H9 (cell line): ENCODE measurements around the gene LZTR1. TPM values are rescaled to one million over a fixed set of nuclear protein-coding genes. Genes with fewer than 3 reads are reported as not detected.

ENCODE experiments used
- DNase-seq: peaks from one replicate; pipeline ENCODE4 v3.0.0-alpha.2; 2017
- H2AFZ ChIP-seq: one replicate; pipeline ENCODE4 v1.6.1; 2013; ENCODE audit warnings: mild to moderate bottlenecking, low read length, control low read depth, moderate library complexity
- H2AK5ac ChIP-seq: 2 replicates; pipeline ENCODE4 v1.6.1; 2013; ENCODE audit warnings: low read length, control low read depth, mixed read lengths; ENCODE audit not compliant: insufficient read length
- H2BK120ac ChIP-seq: one replicate; pipeline ENCODE4 v1.6.1; 2013; ENCODE audit warnings: low read depth, mild to moderate bottlenecking, low read length, control low read depth, inconsistent platforms; ENCODE audit not compliant: poor library complexity, severe bottlenecking
- H2BK12ac ChIP-seq: 2 replicates; pipeline ENCODE4 v1.6.1; 2013; ENCODE audit warnings: low read length, control low read depth, mixed read lengths, low read depth; ENCODE audit not compliant: insufficient read length
- H2BK15ac ChIP-seq: 2 replicates; pipeline ENCODE4 v1.6.1; 2013; ENCODE audit warnings: low read depth, low read length, control low read depth
- H2BK20ac ChIP-seq: one replicate; pipeline ENCODE4 v1.6.1; 2013; ENCODE audit warnings: low read depth, mild to moderate bottlenecking, low read length, control low read depth, inconsistent platforms; ENCODE audit not compliant: poor library complexity, severe bottlenecking
- H2BK5ac ChIP-seq: 2 replicates; pipeline ENCODE4 v1.6.1; 2013; ENCODE audit warnings: low read length, control low read depth, mixed read lengths; ENCODE audit not compliant: insufficient read length
- H3K14ac ChIP-seq: 2 replicates; pipeline ENCODE4 v1.6.1; 2013; ENCODE audit warnings: low read length, control low read depth; ENCODE audit not compliant: insufficient read depth
- H3K18ac ChIP-seq: 2 replicates; pipeline ENCODE4 v1.6.1; 2013; ENCODE audit warnings: low read depth, mild to moderate bottlenecking, mixed read lengths, low read length, control low read depth; ENCODE audit not compliant: insufficient read length
- H3K23ac ChIP-seq: 2 replicates; pipeline ENCODE4 v1.6.1; 2013; ENCODE audit warnings: low read length, control low read depth, mixed read lengths, low read depth; ENCODE audit not compliant: insufficient read length
- H3K23me2 ChIP-seq: 2 replicates; pipeline ENCODE4 v1.6.1; 2013; ENCODE audit warnings: low read depth, mild to moderate bottlenecking, mixed read lengths, low read length, control low read depth; ENCODE audit not compliant: insufficient read length, poor library complexity, severe bottlenecking
- H3K27ac ChIP-seq: 2 replicates; pipeline ENCODE4 v1.5.1; 2013; ENCODE audit warnings: low read length, control low read depth, mixed read lengths, low read depth; ENCODE audit not compliant: insufficient read length
- H3K27me3 ChIP-seq: 2 replicates; pipeline ENCODE4 v1.6.1; 2013; ENCODE audit warnings: low read length, control low read depth, inconsistent platforms; ENCODE audit not compliant: insufficient read depth
- H3K4ac ChIP-seq: 2 replicates; pipeline ENCODE4 v1.6.1; 2013; ENCODE audit warnings: low read depth, mild to moderate bottlenecking, control low read depth, inconsistent platforms, low read length, moderate library complexity
- H3K4me1 ChIP-seq: 2 replicates; pipeline ENCODE4 v1.6.1; 2013; ENCODE audit warnings: low read length, control low read depth, inconsistent platforms; ENCODE audit not compliant: insufficient read depth
- H3K4me2 ChIP-seq: 2 replicates; pipeline ENCODE4 v1.6.1; 2013; ENCODE audit warnings: low read length, control low read depth, mixed read lengths; ENCODE audit not compliant: insufficient read length, insufficient read depth
- H3K56ac ChIP-seq: 2 replicates; pipeline ENCODE4 v1.6.1; 2013; ENCODE audit warnings: low read depth, mild to moderate bottlenecking, mixed read lengths, low read length, control low read depth; ENCODE audit not compliant: insufficient read length
- H3K79me1 ChIP-seq: 2 replicates; pipeline ENCODE4 v1.6.1; 2013; ENCODE audit warnings: low read depth, mild to moderate bottlenecking, moderate library complexity, low read length, control low read depth, inconsistent platforms; ENCODE audit not compliant: insufficient read depth, poor library complexity, severe bottlenecking
- H3K79me2 ChIP-seq: 2 replicates; pipeline ENCODE4 v1.6.1; 2013; ENCODE audit warnings: low read length, control low read depth, inconsistent platforms; ENCODE audit not compliant: insufficient read depth
- H3K9ac ChIP-seq: 2 replicates; pipeline ENCODE4 v1.6.1; 2013; ENCODE audit warnings: low read length, control low read depth, mixed read lengths; ENCODE audit not compliant: insufficient read length; ENCODE audit errors: extremely low read depth
- H3K9me3 ChIP-seq: one replicate; pipeline ENCODE4 v1.6.1; 2013; ENCODE audit warnings: low read depth, low read length, inconsistent platforms; ENCODE audit not compliant: control insufficient read depth
- H3T11ph ChIP-seq: one replicate; pipeline ENCODE4 v1.6.1; 2013; ENCODE audit warnings: mild to moderate bottlenecking, low read length, control low read depth, inconsistent platforms
- H4K20me1 ChIP-seq: one replicate; pipeline ENCODE4 v1.6.1; 2013; ENCODE audit not compliant: control insufficient read depth, insufficient read length, insufficient read depth
- H4K5ac ChIP-seq: 2 replicates; pipeline ENCODE4 v1.6.1; 2013; ENCODE audit warnings: low read depth, mild to moderate bottlenecking, mixed read lengths, low read length, control low read depth; ENCODE audit not compliant: insufficient read length
- H4K8ac ChIP-seq: replicated peaks from 2 replicates; pipeline ENCODE4 v1.6.1; 2013; ENCODE audit warnings: low read length, control low read depth, mixed read lengths, low read depth; ENCODE audit not compliant: insufficient read length
- H4K91ac ChIP-seq: 2 replicates; pipeline ENCODE4 v1.6.1; 2013; ENCODE audit warnings: low read depth, mild to moderate bottlenecking, moderate library complexity, mixed read lengths, low read length, control low read depth; ENCODE audit not compliant: insufficient read length
- H3K27ac Mint-ChIP-seq, 3 experiments: 2 replicates in 2 of 3; 3 replicates in 1 of 3; pipeline ENCODE4 v1.8.0; 2020 to 2021; ENCODE audit warnings: mixed read lengths in 3 of 3, mild to moderate bottlenecking in 1 of 3, moderate library complexity in 1 of 3
- H3K27me3 Mint-ChIP-seq: 2 replicates; pipeline ENCODE4 v1.8.0; 2021; ENCODE audit warnings: low read depth, mild to moderate bottlenecking, moderate library complexity, mixed read lengths
- H3K36me3 Mint-ChIP-seq, 3 experiments: 2 replicates in 2 of 3; 3 replicates in 1 of 3; pipeline ENCODE4 v1.8.0; 2020 to 2021; ENCODE audit warnings: low read depth in 3 of 3, mixed read lengths in 3 of 3; ENCODE audit not compliant: insufficient read depth in 1 of 3
- H3K4me1 Mint-ChIP-seq, 2 experiments: 2 replicates each; pipeline ENCODE4 v1.8.0; 2020; ENCODE audit warnings: mixed read lengths in 2 of 2
- H3K4me3 Mint-ChIP-seq, 2 experiments: 2 replicates in 1 of 2; 3 replicates in 1 of 2; pipeline ENCODE4 v1.8.0; 2020 to 2021; ENCODE audit warnings: mild to moderate bottlenecking in 2 of 2, mixed read lengths in 2 of 2, moderate library complexity in 1 of 2
- H3K9me3 Mint-ChIP-seq, 2 experiments: 2 replicates in 1 of 2; 3 replicates in 1 of 2; pipeline ENCODE4 v1.8.0; 2020; ENCODE audit warnings: mild to moderate bottlenecking in 2 of 2, mixed read lengths in 2 of 2, moderate library complexity in 1 of 2
- WGBS: extraction: QIAGEN DNeasy Blood & Tissue Kit; methylation state at CpG from one replicate; pipeline ENCODE4 v1.1.7; 2013; ENCODE audit warnings: missing lambda C conversion rate, low lambda C conversion rate, mixed read lengths; ENCODE audit not compliant: insufficient read length; ENCODE audit errors: extremely low coverage; 5-methylcytosine and 5-hydroxymethylcytosine counted together
- total RNA-seq: library from RNA; stranded (reverse); gene quantifications from 2 replicates; pipeline ENCODE4 v1.2.1, GENCODE V29; 2021
- TF ChIP-seq, protein P1 (sequence below): fragments of 200-600 bp; sonication (generic); conservative IDR thresholded peaks from 3 replicates; pipeline ENCODE4 v1.8.0; 2021; ENCODE audit warnings: antibody characterized with exemption, mild to moderate bottlenecking

Gene LZTR1
- total RNA-seq, 1 experiment from 2014 or later = 47.0 TPM

DNA sequence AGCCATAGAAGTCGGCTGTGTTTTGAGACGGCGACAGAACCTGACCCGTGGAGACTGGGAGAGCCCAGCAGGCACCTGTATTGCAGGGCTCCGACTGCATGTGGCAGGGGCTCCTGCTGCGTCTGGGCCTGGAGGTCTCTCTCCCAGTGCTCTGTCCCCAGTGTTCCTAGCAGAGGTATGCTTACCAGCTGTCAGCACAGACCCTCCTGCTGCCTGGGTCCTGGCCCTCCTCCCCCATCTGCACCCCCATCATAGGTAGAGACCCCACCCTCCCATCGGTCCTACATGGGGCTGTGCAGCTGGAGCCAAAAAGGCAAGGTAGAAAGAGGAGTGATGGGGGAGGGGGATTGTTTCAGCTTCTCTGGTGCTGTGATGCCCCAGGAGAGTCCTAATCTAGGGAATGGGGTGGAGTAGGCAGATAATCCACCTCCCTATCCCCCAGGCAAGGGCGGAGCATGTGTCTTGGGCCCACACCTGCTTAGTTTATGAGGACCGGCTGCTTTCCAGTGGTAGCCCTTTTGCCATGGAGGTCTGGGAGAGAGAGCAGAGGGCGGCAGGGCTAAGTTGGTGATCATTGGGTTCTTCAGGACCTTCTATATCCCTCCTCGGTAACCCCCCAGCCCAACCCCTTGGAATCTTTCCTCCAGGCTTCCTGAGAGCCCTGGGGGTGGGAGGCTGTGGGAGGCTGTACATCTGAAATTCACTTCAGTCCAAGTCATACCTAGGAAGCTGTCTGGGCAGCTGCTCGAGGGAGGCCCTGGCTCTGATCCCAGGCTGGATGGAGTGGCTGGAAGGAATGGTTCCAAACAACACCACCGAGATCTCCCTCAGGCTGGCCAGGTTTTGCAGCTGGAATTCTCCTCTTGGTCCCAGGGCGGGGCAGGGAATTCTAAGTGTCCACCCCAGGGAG, 44.9 kb downstream of the LZTR1 start:
- Histone ChIP-seq H2BK120ac (no peak overlapping the region), H3T11ph (no peak overlapping the region), H3K9ac (no peak overlapping the region), H3K27ac (no peak overlapping the region), H2AK5ac (no peak overlapping the region), H2BK12ac (no peak overlapping the region), H4K91ac (no peak overlapping the region), H2BK15ac (no peak overlapping the region), H3K4me2 (no peak overlapping the region), H3K23ac (no peak overlapping the region), H4K8ac (no peak overlapping the region), H2BK20ac (no peak overlapping the region), H3K9me3 (no peaks in the 10 kb centered on the region), H3K14ac (no peak overlapping the region; the same call in 1 of the 2 replicates), H3K4ac (no peak overlapping the region), H3K56ac (no peak overlapping the region), H3K23me2 (no peaks in the 10 kb centered on the region), H3K18ac (no peak overlapping the region), H3K4me1 (no peaks in the 10 kb centered on the region; the same call in 1 of the 2 replicates), H3K79me1 (no peaks in the 10 kb centered on the region), H4K20me1 (no peaks in the 10 kb centered on the region), H2AFZ (no peak overlapping the region), H4K5ac (no peak overlapping the region), H2BK5ac (no peak overlapping the region), H3K27me3 (no peaks in the 10 kb centered on the region; the same call in 1 of the 2 replicates), H3K79me2 (no peaks in the 10 kb centered on the region)
- H3K36me3 Mint-ChIP-seq = no peaks in the 10 kb centered on the region
- no CpG with 5 or more reads among the region's 14 CpGs for WGBS
- peaks cover 10 to 18% of the 10 kb centered on the region in 2 experiments for H3K4me1 Mint-ChIP-seq
- TF ChIP-seq, protein P1, sequence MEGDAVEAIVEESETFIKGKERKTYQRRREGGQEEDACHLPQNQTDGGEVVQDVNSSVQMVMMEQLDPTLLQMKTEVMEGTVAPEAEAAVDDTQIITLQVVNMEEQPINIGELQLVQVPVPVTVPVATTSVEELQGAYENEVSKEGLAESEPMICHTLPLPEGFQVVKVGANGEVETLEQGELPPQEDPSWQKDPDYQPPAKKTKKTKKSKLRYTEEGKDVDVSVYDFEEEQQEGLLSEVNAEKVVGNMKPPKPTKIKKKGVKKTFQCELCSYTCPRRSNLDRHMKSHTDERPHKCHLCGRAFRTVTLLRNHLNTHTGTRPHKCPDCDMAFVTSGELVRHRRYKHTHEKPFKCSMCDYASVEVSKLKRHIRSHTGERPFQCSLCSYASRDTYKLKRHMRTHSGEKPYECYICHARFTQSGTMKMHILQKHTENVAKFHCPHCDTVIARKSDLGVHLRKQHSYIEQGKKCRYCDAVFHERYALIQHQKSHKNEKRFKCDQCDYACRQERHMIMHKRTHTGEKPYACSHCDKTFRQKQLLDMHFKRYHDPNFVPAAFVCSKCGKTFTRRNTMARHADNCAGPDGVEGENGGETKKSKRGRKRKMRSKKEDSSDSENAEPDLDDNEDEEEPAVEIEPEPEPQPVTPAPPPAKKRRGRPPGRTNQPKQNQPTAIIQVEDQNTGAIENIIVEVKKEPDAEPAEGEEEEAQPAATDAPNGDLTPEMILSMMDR = no peak
- H3K9me3 Mint-ChIP-seq = no peaks in the 10 kb centered on the region
- H3K27ac Mint-ChIP-seq = no peak overlapping the region; a peak in 1 of 7 replicates
- H3K4me3 Mint-ChIP-seq = no peak overlapping the region
- H3K27me3 Mint-ChIP-seq = peaks cover 28% of the 10 kb centered on the region
- DNase-seq = no peak
